WI38 (cell line): ENCODE data around the gene PRR12.
A peak's percentile ranks its signal among the peaks of the same experiment; 100 is the strongest.

ENCODE experiments used
- H3K4me3 ChIP-seq: 2 replicates; pipeline ENCODE4 v1.5.1; 2011; ENCODE audit warnings: low read depth, mild to moderate bottlenecking, control low read depth, low read length
- TF ChIP-seq, protein P1 (sequence below): IDR thresholded peaks from 2 replicates; pipeline ENCODE4 v1.5.1; 2012; ENCODE audit warnings: low read depth, mild to moderate bottlenecking, control low read depth, low read length

PRR12 gene

GRCh38 chr19:49583239-49583638 lies 7.7 kb upstream of the PRR12 start:
- TF ChIP-seq, protein P1, sequence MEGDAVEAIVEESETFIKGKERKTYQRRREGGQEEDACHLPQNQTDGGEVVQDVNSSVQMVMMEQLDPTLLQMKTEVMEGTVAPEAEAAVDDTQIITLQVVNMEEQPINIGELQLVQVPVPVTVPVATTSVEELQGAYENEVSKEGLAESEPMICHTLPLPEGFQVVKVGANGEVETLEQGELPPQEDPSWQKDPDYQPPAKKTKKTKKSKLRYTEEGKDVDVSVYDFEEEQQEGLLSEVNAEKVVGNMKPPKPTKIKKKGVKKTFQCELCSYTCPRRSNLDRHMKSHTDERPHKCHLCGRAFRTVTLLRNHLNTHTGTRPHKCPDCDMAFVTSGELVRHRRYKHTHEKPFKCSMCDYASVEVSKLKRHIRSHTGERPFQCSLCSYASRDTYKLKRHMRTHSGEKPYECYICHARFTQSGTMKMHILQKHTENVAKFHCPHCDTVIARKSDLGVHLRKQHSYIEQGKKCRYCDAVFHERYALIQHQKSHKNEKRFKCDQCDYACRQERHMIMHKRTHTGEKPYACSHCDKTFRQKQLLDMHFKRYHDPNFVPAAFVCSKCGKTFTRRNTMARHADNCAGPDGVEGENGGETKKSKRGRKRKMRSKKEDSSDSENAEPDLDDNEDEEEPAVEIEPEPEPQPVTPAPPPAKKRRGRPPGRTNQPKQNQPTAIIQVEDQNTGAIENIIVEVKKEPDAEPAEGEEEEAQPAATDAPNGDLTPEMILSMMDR: no peak

DNA sequence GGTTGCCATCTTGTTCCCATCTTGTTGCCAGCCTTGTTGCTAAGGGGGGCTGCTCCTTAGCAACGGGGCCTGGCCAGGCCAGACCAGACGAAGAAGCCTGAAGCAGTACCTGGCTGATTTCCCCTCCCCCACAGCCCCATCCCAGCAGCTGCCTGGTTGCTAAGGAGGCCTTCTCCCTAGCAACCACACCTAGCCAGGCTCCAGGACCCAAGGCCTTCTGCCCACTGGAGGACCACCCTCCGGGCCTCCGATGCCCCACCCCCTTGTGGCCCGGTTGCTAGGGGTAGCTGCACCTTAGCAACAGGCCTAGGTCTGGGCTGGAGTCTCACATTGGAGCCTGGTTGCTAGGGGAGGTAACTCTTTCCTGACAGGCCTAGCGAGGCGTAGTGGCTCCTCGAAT lies 6.0 kb upstream of the PRR12 start:
- no peak overlapping the region for H3K4me3 ChIP-seq
- TF ChIP-seq, protein P1: no peak

More at GRCh38 chr19:49583239-49583638, 7.7 kb upstream of the PRR12 start:
- no peak overlapping the region for H3K4me3 ChIP-seq

- no peak overlapping the region for H3K4me3 ChIP-seq
- TF ChIP-seq, protein P1: no peak
These were observed 3.8 kb upstream of the PRR12 start for GRCh38 chr19:49587227-49587626.

GRCh38 chr19:49588365-49589122 lies 2.4 kb upstream of the PRR12 start:
- no peak overlapping the region for H3K4me3 ChIP-seq
- TF ChIP-seq, protein P1: no peak

DNA sequence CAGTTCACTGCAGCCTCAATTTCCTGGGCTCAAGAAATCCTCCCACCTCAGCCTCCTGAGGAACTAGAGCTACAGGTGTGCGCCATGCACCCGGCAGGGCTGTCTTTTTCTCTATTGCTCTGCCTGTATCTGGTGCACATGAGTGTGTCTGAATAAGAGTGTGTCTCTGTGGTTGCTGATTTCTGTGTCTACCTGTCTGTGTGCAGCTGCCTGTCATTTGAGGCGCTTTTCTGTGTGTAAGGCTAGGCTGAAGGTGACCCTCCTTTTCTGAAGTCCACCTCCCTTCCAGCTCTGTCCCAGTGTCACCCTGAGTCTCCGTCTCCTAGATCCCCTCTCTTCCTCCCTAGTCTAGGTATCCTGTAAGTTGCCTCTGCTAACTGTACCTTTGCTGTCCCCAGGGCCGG lies 1.5 kb upstream of the PRR12 start:
- no peak overlapping the region for H3K4me3 ChIP-seq
- TF ChIP-seq, protein P1: no peak

DNA sequence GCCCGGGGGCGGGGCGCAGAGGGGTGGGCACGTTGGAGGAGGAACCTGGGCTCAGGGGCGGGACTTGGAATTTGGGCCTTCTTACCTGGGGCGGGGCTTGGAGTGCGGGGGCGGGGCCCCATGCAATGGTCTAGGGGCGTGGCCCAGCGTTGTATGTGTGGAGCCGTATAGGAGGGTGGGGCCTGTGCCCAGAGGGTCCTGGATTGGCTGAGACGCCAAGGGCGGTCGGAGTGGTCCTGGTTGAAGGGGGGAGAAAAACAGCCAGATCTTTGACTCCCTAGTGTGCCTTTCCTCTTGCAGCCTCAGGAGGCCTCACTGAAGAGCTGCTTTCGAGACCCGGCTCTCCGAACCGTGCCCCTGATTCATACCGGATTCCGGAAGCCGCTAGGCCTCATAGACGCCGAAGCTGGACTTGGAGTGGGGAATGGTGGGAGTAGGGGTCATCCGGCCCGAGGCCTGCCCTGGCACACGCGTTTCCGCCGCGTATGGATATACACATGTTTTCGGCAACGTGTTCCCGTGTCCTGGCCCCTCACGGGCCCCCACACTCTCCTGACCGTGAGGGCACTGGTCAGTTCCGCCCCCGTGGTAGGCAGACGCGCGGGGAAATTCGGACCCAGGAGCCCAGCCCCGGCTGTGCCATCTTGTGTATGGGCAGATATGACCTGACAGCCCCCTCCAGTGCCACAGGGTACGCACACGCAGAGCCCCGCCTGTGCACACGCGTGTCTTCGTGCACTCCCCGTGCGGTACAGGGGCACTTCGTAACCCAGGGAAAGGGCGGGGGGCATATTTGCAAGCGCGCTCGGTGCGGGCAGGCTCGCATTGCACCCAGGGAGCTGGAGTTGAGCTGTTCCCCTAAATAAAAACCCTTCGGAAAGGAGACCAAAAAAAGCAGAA lies 661 bp upstream of the PRR12 start:
- TF ChIP-seq, protein P1: no peak
- peak overlapping the region; percentile 65 for H3K4me3 ChIP-seq
